SK-N-SH (cell line): Measurements from ENCODE around the gene NHLRC2. TPM values are rescaled to one million over a fixed set of nuclear protein-coding genes. Genes with fewer than 3 reads are reported as not detected.

Source experiments
- CTCF ChIA-PET: fragments of 300-600, 350-600 bp; formaldehyde crosslinking; extraction: SDS; loops from one replicate; lab custom pipeline; 2021; lab: Yijun Ruan, JAX
- POLR2A ChIA-PET: fragments of 350-600 bp; sonication (Branson Sonifier 250); formaldehyde crosslinking; extraction: SDS; loops from one replicate; lab custom pipeline; 2020; ENCODE audit warnings: antibody characterized with exemption, inconsistent platforms; lab: Yijun Ruan, JAX
- DNase-seq: peaks from one replicate; pipeline ENCODE4 v3.0.0; 2012
- H2AFZ ChIP-seq: fragments of 200-600 bp; sonication (generic); 2 replicates; pipeline ENCODE4 v1.8.1; 2016; ENCODE audit warnings: antibody characterized with exemption, mild to moderate bottlenecking, low read depth
- H3F3A ChIP-seq: fragments of 200-600 bp; sonication (generic); replicated peaks from 2 replicates; pipeline ENCODE3; 2016; ENCODE audit warnings: antibody characterized with exemption, mild to moderate bottlenecking; ENCODE audit not compliant: insufficient read depth
- H3K27ac ChIP-seq, 2 experiments: fragments of 200-500 bp in 1 of 2; fragments of 200-600 bp in 1 of 2; sonication (Bioruptor generic) in 1 of 2; sonication (generic), shearing (Covaris generic) in 1 of 2; 2 replicates each; pipeline versions ENCODE4 v1.5.1 to v1.6.1; 2014 to 2016; ENCODE audit warnings: low read depth in 2 of 2, inconsistent platforms in 1 of 2, low read length in 1 of 2, mild to moderate bottlenecking in 1 of 2, mixed read lengths in 1 of 2
- H3K27me3 ChIP-seq: fragments of 200-600 bp; sonication (generic), shearing (Covaris generic); 2 replicates; pipeline ENCODE4 v1.6.1; 2016; ENCODE audit warnings: mixed run types; ENCODE audit not compliant: insufficient read depth
- H3K36me3 ChIP-seq, 2 experiments: fragments of 200-500 bp in 1 of 2; fragments of 200-600 bp in 1 of 2; sonication (Bioruptor generic) in 1 of 2; sonication (generic) in 1 of 2; replicated peaks in 1 of 2; 2 replicates each; pipeline versions ENCODE3 to v1.5.1; 2014 to 2016; ENCODE audit warnings: low read length in 1 of 2, mild to moderate bottlenecking in 1 of 2; ENCODE audit not compliant: insufficient read depth in 2 of 2, control insufficient read depth in 1 of 2
- H3K4me1 ChIP-seq, 2 experiments: fragments of 200-500 bp in 1 of 2; fragments of 200-600 bp in 1 of 2; sonication (Bioruptor generic) in 1 of 2; sonication (generic), shearing (Covaris generic) in 1 of 2; 2 replicates each; pipeline versions ENCODE4 v1.5.1 to v1.6.1; 2014 to 2016; ENCODE audit warnings: low read depth in 1 of 2, low read length in 1 of 2, mixed run types in 1 of 2; ENCODE audit not compliant: insufficient read depth in 2 of 2, control insufficient read depth in 1 of 2
- H3K4me2 ChIP-seq: fragments of 200-600 bp; sonication (generic), shearing (Covaris generic); 2 replicates; pipeline ENCODE4 v1.6.1; 2017; ENCODE audit warnings: mixed run types
- H3K4me3 ChIP-seq, 2 experiments: fragments of 200-500 bp in 1 of 2; fragments of 200-600 bp in 1 of 2; sonication (Bioruptor generic) in 1 of 2; sonication (generic), shearing (Covaris generic) in 1 of 2; 2 replicates each; pipeline versions ENCODE4 v1.5.1 to v1.8.1; 2014 to 2016; ENCODE audit warnings: low read depth in 2 of 2, inconsistent platforms in 1 of 2, low read length in 1 of 2, mild to moderate bottlenecking in 1 of 2, mixed read lengths in 1 of 2, moderate library complexity in 1 of 2
- H3K79me2 ChIP-seq: fragments of 200-600 bp; sonication (generic); 2 replicates; pipeline ENCODE4 v1.8.1; 2017; ENCODE audit warnings: mild to moderate bottlenecking; ENCODE audit not compliant: insufficient read depth
- H3K9ac ChIP-seq: fragments of 200-600 bp; sonication (generic); 2 replicates; pipeline ENCODE4 v1.6.1; 2017; ENCODE audit warnings: mixed run types
- H3K9me2 ChIP-seq: fragments of 200-600 bp; sonication (generic); 2 replicates; pipeline ENCODE4 v1.6.1; 2017; ENCODE audit warnings: mixed run types
- H3K9me3 ChIP-seq: fragments of 200-600 bp; sonication (generic); 2 replicates; pipeline ENCODE4 v1.6.1; 2017; ENCODE audit warnings: mixed run types, mild to moderate bottlenecking, moderate library complexity
- H4K20me1 ChIP-seq: fragments of 200-600 bp; sonication (generic); 2 replicates; pipeline ENCODE4 v1.6.1; 2017; ENCODE audit warnings: mild to moderate bottlenecking, mixed run types; ENCODE audit not compliant: insufficient read depth
- EP300 ChIP-seq, 2 experiments: IDR thresholded peaks; 2 replicates each; pipeline versions ENCODE4 v1.4.0 to v1.6.1; 2012; ENCODE audit warnings: borderline replicate concordance in 1 of 2, low read depth in 1 of 2, low read length in 1 of 2
- FOXM1 ChIP-seq: IDR thresholded peaks from 2 replicates; pipeline ENCODE4 v1.4.0; 2012; ENCODE audit warnings: low read depth, mild to moderate bottlenecking
- GATA2 ChIP-seq: sonication (generic); formaldehyde crosslinking; IDR thresholded peaks from 2 replicates; pipeline ENCODE4 v1.5.0; 2020; ENCODE audit warnings: mild to moderate bottlenecking, missing genetic modification reagents
- PBX3 ChIP-seq: IDR thresholded peaks from 2 replicates; pipeline ENCODE4; 2012
- POLR2AphosphoS5 ChIP-seq: IDR thresholded peaks from 2 replicates; pipeline ENCODE4 v1.6.1; 2012; ENCODE audit warnings: low read depth, low read length
- RCOR1 ChIP-seq: fragments of 150-350 bp; IDR thresholded peaks from 2 replicates; pipeline ENCODE4 v1.6.1; 2017; ENCODE audit warnings: antibody characterized with exemption, low read length
- RXRA ChIP-seq: IDR thresholded peaks from 2 replicates; pipeline ENCODE4 v1.4.0; 2012; ENCODE audit warnings: low read depth, mild to moderate bottlenecking, borderline replicate concordance
- TAF1 ChIP-seq: IDR thresholded peaks from 2 replicates; pipeline ENCODE4 v1.6.1; 2012; ENCODE audit warnings: low read depth, mild to moderate bottlenecking, low read length, moderate library complexity, borderline replicate concordance
- YY1 ChIP-seq: IDR thresholded peaks from 2 replicates; pipeline ENCODE4 v1.4.0; 2012; ENCODE audit warnings: low read depth, mild to moderate bottlenecking
- WGBS: methylation state at CpG from one replicate; pipeline ENCODE4 v1.1.6; 2017; ENCODE audit warnings: low lambda C conversion rate; 5-methylcytosine and 5-hydroxymethylcytosine counted together
- polyA plus RNA-seq, 3 experiments: library from polyadenylated mRNA; depleted of rRNA; stranded (reverse); fragments of >200 nt; gene quantifications; 2 replicates each; pipeline ENCODE4 v1.2.3, GENCODE V29; 2012
- TF ChIP-seq, protein P1 (sequence below): fragments of 200-600 bp; sonication (generic); IDR thresholded peaks from 2 replicates; pipeline ENCODE4 v1.6.1; 2017; ENCODE audit warnings: antibody characterized with exemption, mild to moderate bottlenecking, moderate library complexity

Gene NHLRC2
- polyA plus RNA-seq, 1 of the 3 experiments (the other 2 are of a cell fraction), result 2.8 TPM

DNA sequence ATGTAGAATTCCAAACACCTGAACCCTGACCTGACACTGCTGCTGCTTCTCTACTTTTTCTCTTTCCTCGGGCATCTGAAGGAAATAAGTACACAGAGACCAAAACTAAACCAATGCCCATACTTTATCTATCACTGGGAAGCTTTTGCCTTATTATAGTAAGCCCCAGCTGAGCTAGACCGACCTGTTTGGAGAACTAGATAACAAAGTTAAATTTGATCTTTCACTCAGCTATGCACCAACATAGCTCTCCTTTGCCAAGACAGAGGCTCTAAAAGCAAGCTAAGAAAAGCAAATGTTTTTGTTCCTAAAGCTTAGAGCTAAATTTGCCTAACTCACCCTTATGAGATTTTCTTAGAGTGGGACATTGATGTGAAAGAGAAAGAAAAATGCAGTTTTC is 39.1 kb downstream of the NHLRC2 start:
- peaks cover 5 to 15% of the 10 kb centered on the region in 2 experiments; a peak in 3 of 4 replicates for H3K4me1 ChIP-seq
- H3K9me3 ChIP-seq, result no peaks in the 10 kb centered on the region
- H3K27ac ChIP-seq, result no peak overlapping the region
- no peak overlapping the region for H2AFZ ChIP-seq
- no peaks in the 10 kb centered on the region for H3K27me3 ChIP-seq
- ChIA-PET CTCF (interaction anchor here (0.7 to 0.9 kb wide), 2 partner anchors 19 to 31 kb away, joined by 3 read pairs; no protein-coding TSS in a partner anchor), POLR2A (no interaction called here)
- H3K4me2 ChIP-seq, result no peak overlapping the region
- no peak for DNase-seq
- no peak overlapping the region for H3K4me3 ChIP-seq
- H4K20me1 ChIP-seq, result no peaks in the 10 kb centered on the region
- no peaks in the 10 kb centered on the region for H3K79me2 ChIP-seq
- H3K9me2 ChIP-seq, result no peaks in the 10 kb centered on the region
- no peak overlapping the region for H3K9ac ChIP-seq
- TF ChIP-seq RCOR1 (no peak), POLR2AphosphoS5 (no peak), RXRA (no peak), FOXM1 (no peak)
- TF ChIP-seq, protein P1, sequence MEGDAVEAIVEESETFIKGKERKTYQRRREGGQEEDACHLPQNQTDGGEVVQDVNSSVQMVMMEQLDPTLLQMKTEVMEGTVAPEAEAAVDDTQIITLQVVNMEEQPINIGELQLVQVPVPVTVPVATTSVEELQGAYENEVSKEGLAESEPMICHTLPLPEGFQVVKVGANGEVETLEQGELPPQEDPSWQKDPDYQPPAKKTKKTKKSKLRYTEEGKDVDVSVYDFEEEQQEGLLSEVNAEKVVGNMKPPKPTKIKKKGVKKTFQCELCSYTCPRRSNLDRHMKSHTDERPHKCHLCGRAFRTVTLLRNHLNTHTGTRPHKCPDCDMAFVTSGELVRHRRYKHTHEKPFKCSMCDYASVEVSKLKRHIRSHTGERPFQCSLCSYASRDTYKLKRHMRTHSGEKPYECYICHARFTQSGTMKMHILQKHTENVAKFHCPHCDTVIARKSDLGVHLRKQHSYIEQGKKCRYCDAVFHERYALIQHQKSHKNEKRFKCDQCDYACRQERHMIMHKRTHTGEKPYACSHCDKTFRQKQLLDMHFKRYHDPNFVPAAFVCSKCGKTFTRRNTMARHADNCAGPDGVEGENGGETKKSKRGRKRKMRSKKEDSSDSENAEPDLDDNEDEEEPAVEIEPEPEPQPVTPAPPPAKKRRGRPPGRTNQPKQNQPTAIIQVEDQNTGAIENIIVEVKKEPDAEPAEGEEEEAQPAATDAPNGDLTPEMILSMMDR, result no peak
- H3K36me3 ChIP-seq, result peaks cover 11 to 16% of the 10 kb centered on the region in 2 experiments
- peaks cover 3% of the 10 kb centered on the region for H3F3A ChIP-seq
- WGBS, result 94% methylated on average over 2 of the region's 2 CpGs

DNA sequence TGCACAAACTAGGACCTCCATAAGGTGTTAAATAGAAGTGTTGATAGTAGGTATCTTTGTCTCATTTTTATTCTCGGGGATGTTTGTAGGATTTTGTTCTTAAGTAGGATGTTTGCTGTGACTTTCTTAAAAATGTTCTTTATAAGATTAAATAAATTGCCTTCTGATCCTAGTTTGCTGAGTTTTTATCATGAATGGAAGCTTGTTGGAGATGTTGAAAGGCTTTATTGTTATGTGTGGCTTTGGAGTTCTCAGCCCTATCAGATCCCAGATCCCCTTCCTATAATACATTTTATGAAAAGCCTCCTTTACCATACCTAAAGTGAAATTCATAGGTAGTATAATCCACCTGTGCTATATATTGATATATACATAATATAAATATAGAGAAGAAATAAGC is 40.1 kb downstream of the NHLRC2 start:
- ChIA-PET CTCF (no interaction called here), POLR2A (no interaction called here)
- no peak overlapping the region; a peak in 1 of 4 replicates for H3K27ac ChIP-seq
- H3K4me1 ChIP-seq, result peaks cover 5 to 15% of the 10 kb centered on the region in 2 experiments; a peak in 3 of 4 replicates
- H3K9me3 ChIP-seq, result no peaks in the 10 kb centered on the region
- H3K9ac ChIP-seq, result no peak overlapping the region
- no peak overlapping the region for H3K4me2 ChIP-seq
- TF ChIP-seq EP300 (IDR thresholded peaks at IDR 0.05; ENCODE audit: borderline replicate concordance in 1 of 2, low read depth in 1 of 2, low read length in 1 of 2) (no peak), YY1 (no peak), GATA2 (CRISPR knock-in tag) (no peak), TAF1 (no peak), PBX3 (no peak)
- TF ChIP-seq, protein P1, result no peak
- H3K9me2 ChIP-seq, result no peaks in the 10 kb centered on the region
- H2AFZ ChIP-seq, result no peak overlapping the region
- H3K27me3 ChIP-seq, result no peaks in the 10 kb centered on the region
- no peak overlapping the region for H3K4me3 ChIP-seq
- no peaks in the 10 kb centered on the region for H4K20me1 ChIP-seq
- H3F3A ChIP-seq, result peaks cover 3% of the 10 kb centered on the region
- H3K79me2 ChIP-seq, result no peaks in the 10 kb centered on the region; the same call in 1 of the 2 replicates
- WGBS, result 100% methylated on average over 1 of the region's 1 CpG
- no peak for DNase-seq
- H3K36me3 ChIP-seq, result peaks cover 14 to 15% of the 10 kb centered on the region in 2 experiments
